ENCODE measurements around the gene ZNF518A. TPM values are rescaled to one million over a fixed set of nuclear protein-coding genes. Genes with fewer than 3 reads are reported as not detected.

The ZNF518A gene
- total and polyA plus RNA-seq, 2 of the 8 experiments (the other 6 are each of a cell fraction or from before 2014, with no cell fraction given): 6.6 to 34.8 TPM

GRCh38 chr10:96168546-96168945 lies 38.4 kb downstream of the ZNF518A start (continued):
- TF ChIP-seq CHD7 (IDR thresholded peaks at IDR 0.05; ENCODE audit: insufficient replicate concordance, low read length) (no peak), SP2 (IDR thresholded peaks at IDR 0.05; ENCODE audit: low read length) (no peak), JUND (IDR thresholded peaks at IDR 0.05; ENCODE audit: low read length) (no peak), SP4 (IDR thresholded peaks at IDR 0.05; ENCODE audit: low read length) (no peak), MAFK (IDR thresholded peaks at IDR 0.05; ENCODE audit: low read depth, low read length) (no peak), CHD2 (IDR thresholded peaks at IDR 0.05; ENCODE audit: low read length) (no peak)

Data from H1 (cell line).